ENCODE data around the gene DAAM1. TPM values are rescaled to one million over a fixed set of nuclear protein-coding genes. Genes with fewer than 3 reads are reported as not detected.

DAAM1 gene
- polyA plus RNA-seq, 3 donors, result 3.2 to 6.3 (median 4.4) TPM

DNA sequence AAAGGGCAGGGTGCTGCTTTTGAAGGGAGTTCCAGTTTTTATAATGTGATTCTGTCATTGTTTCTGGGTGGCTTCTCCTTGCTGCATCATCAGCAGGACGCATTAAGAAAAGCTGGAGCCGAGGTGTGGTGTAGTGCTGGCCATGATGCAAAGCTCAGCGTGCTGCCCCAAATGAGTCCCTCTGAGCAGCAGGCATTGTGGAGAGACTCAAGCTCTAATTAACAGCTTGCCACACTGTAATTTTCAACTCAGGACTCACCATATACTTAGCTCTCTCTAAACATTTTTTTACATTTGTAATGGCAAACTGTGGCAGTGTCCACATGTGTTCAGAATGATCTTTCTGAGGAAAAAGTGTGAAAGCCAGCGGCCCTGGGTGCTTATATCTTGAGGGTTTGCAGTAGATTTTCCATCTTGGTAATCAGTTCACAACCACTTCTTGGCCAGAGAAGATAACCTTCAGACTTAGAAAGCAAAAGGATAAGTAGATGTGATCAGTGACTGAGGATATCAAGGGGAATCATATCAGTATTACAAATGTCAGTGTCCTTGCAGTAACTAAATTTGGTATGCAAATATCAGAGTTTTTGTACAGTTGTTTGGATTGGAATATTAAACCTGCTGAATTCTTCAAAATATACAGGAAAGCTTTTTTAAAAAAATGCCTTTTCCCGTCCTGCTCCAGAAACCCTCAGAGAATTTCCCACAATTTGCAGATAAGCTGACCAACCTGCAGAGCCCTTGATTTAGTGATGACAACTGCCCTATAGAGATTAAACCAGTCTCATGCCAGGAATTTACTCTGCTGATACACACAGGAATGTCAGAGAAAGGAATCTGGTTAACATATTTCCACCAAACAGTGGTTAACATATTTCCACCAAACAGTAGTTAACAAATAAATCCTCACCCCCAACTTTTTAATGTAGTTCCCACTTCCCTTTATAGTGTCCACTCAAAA lies 63.6 kb downstream of the DAAM1 start:
- peaks cover 37% of the 10 kb centered on the region for H3K4me1 Mint-ChIP-seq
- Histone ChIP-seq H3K9me3 (replicated peaks in 1 of 2; ENCODE audit: control insufficient read depth in 1 of 2, insufficient read depth in 1 of 2, low read length in 2 of 2) (no peaks in the 10 kb centered on the region), H3K27ac (ENCODE audit: low read depth in 1 of 2, low read length in 2 of 2) (no peak overlapping the region), H3K79me2 (ENCODE audit: insufficient read depth, low read length) (peaks cover 2% of the 10 kb centered on the region), H3K4me1 (ENCODE audit: control insufficient read depth in 1 of 2, insufficient read depth in 2 of 2, low read length in 2 of 2) (peaks cover 28 to 31% of the 10 kb centered on the region in 2 donors), H3K4me2 (replicated peaks; ENCODE audit: extremely low read depth, low read length, poor library complexity, severe bottlenecking) (no peak overlapping the region), H3K27me3 (ENCODE audit: control insufficient read depth in 2 of 2, insufficient read depth in 2 of 2, low read length in 2 of 2) (no peaks in the 10 kb centered on the region), H3K36me3 (replicated peaks in 1 of 2; ENCODE audit: control insufficient read depth in 1 of 2, insufficient read depth in 2 of 2, low read length in 2 of 2) (no peaks in the 10 kb centered on the region), H3K9ac (ENCODE audit: insufficient read depth, low read length, poor library complexity, severe bottlenecking) (no peak overlapping the region), H4K20me1 (ENCODE audit: insufficient read depth, low read length) (no peaks in the 10 kb centered on the region), H2AFZ (ENCODE audit: insufficient read depth, low read depth, low read length, poor library complexity, severe bottlenecking) (no peak overlapping the region), H3K4me3 (replicated peaks in 1 of 3; ENCODE audit: low read depth in 2 of 3, low read length in 3 of 3) (no peak overlapping the region)
- intact Hi-C loops (cut with micrococcal nuclease), result no loop called here
- no peak for DNase-seq
- H3K36me3 Mint-ChIP-seq, result no peaks in the 10 kb centered on the region
- TF ChIP-seq, protein P1, sequence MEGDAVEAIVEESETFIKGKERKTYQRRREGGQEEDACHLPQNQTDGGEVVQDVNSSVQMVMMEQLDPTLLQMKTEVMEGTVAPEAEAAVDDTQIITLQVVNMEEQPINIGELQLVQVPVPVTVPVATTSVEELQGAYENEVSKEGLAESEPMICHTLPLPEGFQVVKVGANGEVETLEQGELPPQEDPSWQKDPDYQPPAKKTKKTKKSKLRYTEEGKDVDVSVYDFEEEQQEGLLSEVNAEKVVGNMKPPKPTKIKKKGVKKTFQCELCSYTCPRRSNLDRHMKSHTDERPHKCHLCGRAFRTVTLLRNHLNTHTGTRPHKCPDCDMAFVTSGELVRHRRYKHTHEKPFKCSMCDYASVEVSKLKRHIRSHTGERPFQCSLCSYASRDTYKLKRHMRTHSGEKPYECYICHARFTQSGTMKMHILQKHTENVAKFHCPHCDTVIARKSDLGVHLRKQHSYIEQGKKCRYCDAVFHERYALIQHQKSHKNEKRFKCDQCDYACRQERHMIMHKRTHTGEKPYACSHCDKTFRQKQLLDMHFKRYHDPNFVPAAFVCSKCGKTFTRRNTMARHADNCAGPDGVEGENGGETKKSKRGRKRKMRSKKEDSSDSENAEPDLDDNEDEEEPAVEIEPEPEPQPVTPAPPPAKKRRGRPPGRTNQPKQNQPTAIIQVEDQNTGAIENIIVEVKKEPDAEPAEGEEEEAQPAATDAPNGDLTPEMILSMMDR (IDR thresholded peaks at IDR 0.05), result no peak
- H3K27me3 Mint-ChIP-seq (ENCODE audit: low read depth in 3 of 3), result no peaks in the 10 kb centered on the region
- H3K4me3 Mint-ChIP-seq, result no peak overlapping the region
- H3K27ac Mint-ChIP-seq, result no peak overlapping the region
- no peaks in the 10 kb centered on the region for H3K9me3 Mint-ChIP-seq
- WGBS (ENCODE audit: insufficient coverage), result 100% methylated on average over 3 of the region's 5 CpGs

DNA sequence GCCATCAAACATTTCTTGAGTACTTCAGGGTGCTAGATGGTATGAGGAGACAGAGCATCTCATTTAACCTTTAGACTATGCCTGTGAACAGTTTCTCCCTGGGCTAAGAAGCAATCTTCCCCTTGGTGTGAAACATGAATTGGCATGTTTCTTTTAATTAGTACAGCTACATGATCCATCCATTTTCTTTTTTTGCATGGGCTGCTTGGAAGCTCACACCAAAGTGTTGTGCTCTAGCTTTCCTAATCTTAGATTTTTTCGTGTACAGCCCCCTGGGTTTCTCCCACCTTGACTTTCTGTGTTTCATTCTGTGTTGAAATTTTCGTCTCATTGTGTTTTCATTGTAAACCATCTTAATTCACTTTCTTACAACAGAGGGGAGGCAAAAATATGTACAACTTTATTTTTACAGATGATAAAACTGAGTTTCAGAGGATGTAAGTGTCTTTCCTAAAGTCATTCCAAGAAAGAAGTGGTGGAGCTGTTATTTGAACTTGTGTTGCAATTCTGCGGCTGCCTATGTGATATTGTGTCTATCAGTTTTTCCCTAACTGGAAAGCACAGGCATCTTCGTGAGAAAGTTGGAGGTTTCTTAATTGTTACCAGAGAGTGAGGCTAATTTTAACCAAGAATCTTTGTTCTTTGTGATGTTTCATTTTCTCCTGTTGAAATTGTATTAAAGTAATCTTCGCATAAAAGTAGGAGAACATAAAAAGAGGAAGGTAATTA lies 64.5 kb downstream of the DAAM1 start:
- Histone ChIP-seq H3K4me1 (ENCODE audit: control insufficient read depth in 1 of 2, insufficient read depth in 2 of 2, low read length in 2 of 2) (peaks cover 28 to 31% of the 10 kb centered on the region in 2 donors), H3K27ac (ENCODE audit: low read depth in 1 of 2, low read length in 2 of 2) (peak overlapping the region in 1 of 2 donors; percentile 68), H3K9me3 (replicated peaks in 1 of 2; ENCODE audit: control insufficient read depth in 1 of 2, insufficient read depth in 1 of 2, low read length in 2 of 2) (no peaks in the 10 kb centered on the region), H3K4me2 (replicated peaks; ENCODE audit: extremely low read depth, low read length, poor library complexity, severe bottlenecking) (no peak overlapping the region), H4K20me1 (ENCODE audit: insufficient read depth, low read length) (no peaks in the 10 kb centered on the region), H2AFZ (ENCODE audit: insufficient read depth, low read depth, low read length, poor library complexity, severe bottlenecking) (no peak overlapping the region), H3K9ac (ENCODE audit: insufficient read depth, low read length, poor library complexity, severe bottlenecking) (no peak overlapping the region), H3K36me3 (replicated peaks in 1 of 2; ENCODE audit: control insufficient read depth in 1 of 2, insufficient read depth in 2 of 2, low read length in 2 of 2) (no peaks in the 10 kb centered on the region), H3K79me2 (ENCODE audit: insufficient read depth, low read length) (peaks cover 2% of the 10 kb centered on the region), H3K27me3 (ENCODE audit: control insufficient read depth in 2 of 2, insufficient read depth in 2 of 2, low read length in 2 of 2) (no peaks in the 10 kb centered on the region), H3K4me3 (replicated peaks in 1 of 3; ENCODE audit: low read depth in 2 of 3, low read length in 3 of 3) (no peak overlapping the region)
- WGBS (ENCODE audit: insufficient coverage), result 13% methylated on average over 2 of the region's 5 CpGs
- intact Hi-C loops (cut with micrococcal nuclease), result no loop called here
- Mint-ChIP-seq H3K27me3 (ENCODE audit: low read depth in 3 of 3) (no peaks in the 10 kb centered on the region), H3K36me3 (peaks cover 0 to 4% of the 10 kb centered on the region in 2 donors), H3K27ac (peak overlapping the region in 6 of 7 donors; percentile 3 to 79 (median 50)), H3K4me1 (peaks cover 37% of the 10 kb centered on the region), H3K9me3 (peaks cover 0 to 2% (median 0%) of the 10 kb centered on the region in 7 donors), H3K4me3 (peak overlapping the region in 1 of 2 donors; percentile 53)
- peak in 1 of 3 donors; percentile 3 for DNase-seq
- TF ChIP-seq, protein P1 (IDR thresholded peaks at IDR 0.05), result no peak
